ENCODE data around the gene MAN2B1. TPM values are rescaled to one million over a fixed set of nuclear protein-coding genes. Genes with fewer than 3 reads are reported as not detected.

MAN2B1 gene
- total RNA-seq, 2 experiments from 2014 or later: 130 to 143 TPM

Other genes starting within 250 kb of the MAN2B1 start
- gene ZNF443, start 225.7 kb downstream of the MAN2B1 start, total RNA-seq: 1 to 10 TPM; 5.8 to 6.4 TPM
- gene ZNF709, start 181.9 kb downstream of the MAN2B1 start, total RNA-seq: 1 to 10 TPM; 2.2 to 2.4 TPM
- 10 to 100 TPM; 11.1 to 12.1 TPM for gene ZNF564, start 115.3 kb downstream of the MAN2B1 start, total RNA-seq
- 10 to 100 TPM; 15.1 to 15.8 TPM for gene ZNF490, start 55.9 kb downstream of the MAN2B1 start, total RNA-seq
- gene ZNF791, start 55.8 kb downstream of the MAN2B1 start, total RNA-seq: 10 to 100 TPM; 31.3 to 37.3 TPM
- 10 to 100 TPM; 14.4 to 19.6 TPM for gene WDR83, start 65 bp upstream of the MAN2B1 start, total RNA-seq
- 100 to 1,000 TPM in 1 of 2 experiments, 10 to 100 TPM in 1; 89.9 to 102 TPM for gene DHPS, start 15.1 kb upstream of the MAN2B1 start, total RNA-seq
- not detected for gene GNG14, start 21.3 kb upstream of the MAN2B1 start, total RNA-seq
- 1 to 10 TPM; 5.3 to 5.9 TPM for gene FBXW9, start 29.9 kb upstream of the MAN2B1 start, total RNA-seq
- 10 to 100 TPM; 80.5 to 90.7 TPM for gene TNPO2, start 57.2 kb upstream of the MAN2B1 start, total RNA-seq
- gene TRIR, start 67.9 kb upstream of the MAN2B1 start, total RNA-seq: 100 to 1,000 TPM; 222 to 226 TPM
- 10 to 100 TPM; 67.2 to 68.3 TPM for gene GET3, start 70.8 kb upstream of the MAN2B1 start, total RNA-seq
- gene BEST2, start 85.0 kb upstream of the MAN2B1 start, total RNA-seq: not detected
- gene HOOK2, start 108.8 kb upstream of the MAN2B1 start, total RNA-seq: 10 to 100 TPM; 13.9 to 14.0 TPM
- 10 to 100 TPM; 66.7 to 78.4 TPM for gene JUNB, start 124.7 kb upstream of the MAN2B1 start, total RNA-seq
- 100 to 1,000 TPM; 274 to 288 TPM for gene PRDX2, start 135.1 kb upstream of the MAN2B1 start, total RNA-seq
- gene THSD8, start 135.3 kb upstream of the MAN2B1 start, total RNA-seq: 10 to 100 TPM; 27.0 to 31.1 TPM
- gene RNASEH2A, start 139.8 kb upstream of the MAN2B1 start, total RNA-seq: 10 to 100 TPM; 34.9 to 39.3 TPM
- not detected for gene RTBDN, start 167.8 kb upstream of the MAN2B1 start, total RNA-seq
- under 1 TPM; 0.35 to 0.67 TPM for gene MAST1, start 171.8 kb upstream of the MAN2B1 start, total RNA-seq
- 10 to 100 TPM; 28.8 to 30.0 TPM for gene DNASE2, start 214.7 kb upstream of the MAN2B1 start, total RNA-seq
- under 1 TPM in 1 of 2 experiments, not detected in 1; 0.20 TPM for gene KLF1, start 220.5 kb upstream of the MAN2B1 start, total RNA-seq
- gene GCDH, start 224.4 kb upstream of the MAN2B1 start, total RNA-seq: 10 to 100 TPM; 35.4 to 41.7 TPM

Measured in activated CD4-positive, alpha-beta T cell treated with anti-CD3 and anti-CD28 coated beads, Interleukin-2, amount 10 ng/mL, durations not matched to agents 7 days and 5 days (primary cell).